Measurements from ENCODE around the gene ZNF343. TPM values are rescaled to one million over a fixed set of nuclear protein-coding genes. Genes with fewer than 3 reads are reported as not detected.

The ZNF343 gene

GRCh38 chr20:2446845-2447244 is 61.9 kb downstream of the ZNF343 start:
- WGBS: 75% methylated on average over 4 of the region's 4 CpGs
- Histone ChIP-seq H2BK5ac (ENCODE audit: low read depth, low read length, poor library complexity, severe bottlenecking) (no peak overlapping the region), H3K9me3 (ENCODE audit: control insufficient read depth, low read length) (no peaks in the 10 kb centered on the region)

More at GRCh38 chr20:2446845-2447244, 61.9 kb downstream of the ZNF343 start:
- no peak overlapping the region for H3K4me3 ChIP-seq (ENCODE audit: insufficient read depth in 1 of 2, low read depth in 1 of 2, low read length in 2 of 2)
- no peak overlapping the region for H3K27ac ChIP-seq (ENCODE audit: low read length, poor library complexity, severe bottlenecking)
- H3K36me3 ChIP-seq (ENCODE audit: control insufficient read depth in 1 of 2, insufficient read depth in 2 of 2, low read depth in 1 of 2, low read length in 2 of 2): no peaks in the 10 kb centered on the region
- H3K27me3 ChIP-seq (ENCODE audit: control insufficient read depth in 1 of 2, insufficient read depth in 1 of 2, low read length in 2 of 2): no peaks in the 10 kb centered on the region
- H2BK12ac ChIP-seq (ENCODE audit: low read length in 2 of 2): no peak overlapping the region
- no peak for DNase-seq
- H3K9ac ChIP-seq (ENCODE audit: low read length): no peak overlapping the region
- H3K18ac ChIP-seq (ENCODE audit: low read depth in 1 of 2, low read length in 2 of 2): no peak overlapping the region
- no peaks in the 10 kb centered on the region for H3K4me1 ChIP-seq (ENCODE audit: control insufficient read depth, insufficient read depth, low read depth, low read length)
- no peak overlapping the region for H2AFZ ChIP-seq (ENCODE audit: low read depth, low read length)
- H4K8ac ChIP-seq (ENCODE audit: low read length): no peak overlapping the region
- no peak overlapping the region for H3K4me2 ChIP-seq (ENCODE audit: low read length, poor library complexity, severe bottlenecking)
- H3K79me1 ChIP-seq (replicated peaks; ENCODE audit: low read length, poor library complexity, severe bottlenecking): no peaks in the 10 kb centered on the region
- H3K14ac ChIP-seq (ENCODE audit: low read length in 2 of 2): no peak overlapping the region
- H2BK15ac ChIP-seq (ENCODE audit: low read depth, poor library complexity, severe bottlenecking): no peak overlapping the region
- no peak overlapping the region for H3K23ac ChIP-seq (ENCODE audit: low read length in 2 of 2)
- H3K4ac ChIP-seq (ENCODE audit: low read depth in 1 of 2, low read length in 2 of 2): no peak overlapping the region
- no peak overlapping the region for H2BK120ac ChIP-seq (ENCODE audit: low read depth, low read length)
- H4K91ac ChIP-seq (ENCODE audit: low read length): no peak overlapping the region
- no peak overlapping the region for H2AK5ac ChIP-seq (ENCODE audit: low read length, severe bottlenecking)

Small RNAs within 50 kb of the gene (small RNA-seq; reads per million reads assigned to genes)
- not detected for gene RF00019 (ENCODE audit: low read depth)

All from mesenchymal stem cell (in vitro differentiated cells and primary cell).